IPS DF 19.7 (cell line): Measurements from ENCODE around the gene LAMP1.
"Not testable (repeated sequence)": the region's sequence is repeated elsewhere in the genome, so short reads cannot be mapped to it uniquely, and the experiment has no call there.

Experiments used
- DNase-seq: peaks from one replicate; pipeline ENCODE4 v3.0.0-alpha.2; 2013; ENCODE audit warnings: low read depth, low spot score

Gene LAMP1

GRCh38 chr13:113355621-113356020 is 58.6 kb downstream of the LAMP1 start:
- DNase-seq: no peak

DNA sequence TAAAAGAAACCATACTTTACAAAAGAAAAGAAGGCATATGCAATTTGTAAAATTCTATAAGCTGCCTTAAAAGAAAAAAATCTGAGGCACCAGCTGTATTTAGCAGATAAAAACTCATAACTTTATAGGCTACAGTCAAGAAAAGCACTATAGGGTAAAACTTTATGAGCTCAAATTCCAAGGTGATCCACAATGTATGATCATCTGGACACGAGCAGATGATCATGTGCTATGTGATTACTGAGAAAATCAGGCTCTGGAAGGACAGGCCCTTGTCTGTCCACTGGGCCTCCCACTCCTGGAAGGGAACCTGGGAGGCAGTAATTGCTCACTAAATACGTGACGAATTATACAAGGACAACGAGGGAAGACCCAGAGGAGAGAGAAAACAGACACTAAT is 59.6 kb downstream of the LAMP1 start:
- DNase-seq: no peak

DNA sequence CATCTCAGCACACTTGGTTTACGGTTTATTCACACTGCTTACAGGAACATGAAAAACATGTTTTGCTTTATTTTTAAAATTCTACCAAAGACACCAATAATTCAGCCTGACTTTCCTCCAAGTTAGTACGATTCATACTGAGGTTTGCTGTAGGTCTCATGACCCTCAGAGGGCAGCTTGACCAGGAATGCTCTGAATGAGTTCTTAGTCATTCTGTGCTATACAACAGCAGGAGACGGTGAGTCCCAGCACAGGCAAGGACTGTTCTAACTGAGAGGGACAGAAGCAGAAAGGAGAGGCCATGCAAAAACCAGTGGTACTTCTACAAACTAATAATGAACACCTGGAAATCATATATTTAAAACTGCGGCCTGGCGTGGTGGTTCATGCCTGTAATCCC is 60.5 kb downstream of the LAMP1 start:
- no peak for DNase-seq

DNA sequence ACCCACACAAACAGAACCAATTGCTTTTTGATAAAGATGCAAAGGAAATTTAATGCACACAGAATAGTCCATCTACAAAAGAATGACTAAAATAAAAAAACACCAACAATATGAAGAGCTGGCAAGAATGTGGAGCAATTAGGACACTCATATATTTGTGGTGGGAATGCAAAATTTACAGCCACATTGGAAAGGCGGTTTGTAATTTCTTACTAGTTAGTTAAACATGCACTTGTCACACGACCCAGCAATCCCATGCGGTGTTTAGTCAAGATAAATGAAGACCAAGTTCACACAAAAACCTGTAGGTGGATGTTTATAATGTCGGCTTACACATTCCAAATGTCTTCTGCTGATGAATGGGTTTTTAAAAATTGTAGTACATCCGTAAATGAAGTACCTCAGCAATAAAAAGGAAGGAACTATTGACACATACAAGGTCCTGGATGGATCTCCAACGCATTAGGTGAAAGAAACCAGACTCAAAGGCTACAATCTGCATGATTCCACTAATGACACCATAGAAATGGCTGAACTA is 61.7 kb downstream of the LAMP1 start:
- DNase-seq: no peak

GRCh38 chr13:113359571-113359970 is 62.5 kb downstream of the LAMP1 start:
- no peak for DNase-seq

- DNase-seq: no peak
Measured at GRCh38 chr13:113360446-113360845, 63.4 kb downstream of the LAMP1 start.

- DNase-seq: no peak
Measured at GRCh38 chr13:113361406-113361805, 64.4 kb downstream of the LAMP1 start.

DNA sequence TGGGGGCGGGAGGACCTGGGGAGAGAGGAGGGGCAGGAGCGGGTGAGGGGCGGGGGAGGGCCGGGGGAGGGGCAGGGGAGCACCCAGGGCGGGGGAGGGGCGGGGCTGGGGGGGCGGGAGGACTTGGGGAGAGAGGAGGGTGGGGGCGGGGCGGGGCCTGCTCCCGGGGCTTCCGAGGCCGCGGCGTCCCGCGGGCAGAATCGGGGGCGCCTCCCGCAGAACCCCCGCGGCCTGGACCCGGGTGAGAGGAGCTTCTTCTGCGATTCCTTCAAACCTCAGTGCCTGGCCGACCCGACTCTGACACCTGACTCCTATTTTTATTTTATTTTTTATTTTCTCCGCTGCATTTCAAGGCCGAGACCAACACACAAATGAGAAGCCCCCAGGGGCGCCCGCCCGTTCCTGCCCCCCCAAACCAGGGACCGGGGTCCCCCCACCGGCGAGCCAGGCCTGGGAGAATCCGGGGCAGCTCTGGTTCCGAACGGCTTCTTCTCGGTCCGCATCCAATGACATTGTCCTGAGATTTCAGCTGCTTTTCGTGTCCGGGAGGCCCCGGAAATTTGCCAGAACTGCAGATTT is 67.4 kb downstream of the LAMP1 start:
- DNase-seq: no peak

GRCh38 chr13:113364901-113365582 is 68.0 kb downstream of the LAMP1 start:
- DNase-seq: no peak

DNA sequence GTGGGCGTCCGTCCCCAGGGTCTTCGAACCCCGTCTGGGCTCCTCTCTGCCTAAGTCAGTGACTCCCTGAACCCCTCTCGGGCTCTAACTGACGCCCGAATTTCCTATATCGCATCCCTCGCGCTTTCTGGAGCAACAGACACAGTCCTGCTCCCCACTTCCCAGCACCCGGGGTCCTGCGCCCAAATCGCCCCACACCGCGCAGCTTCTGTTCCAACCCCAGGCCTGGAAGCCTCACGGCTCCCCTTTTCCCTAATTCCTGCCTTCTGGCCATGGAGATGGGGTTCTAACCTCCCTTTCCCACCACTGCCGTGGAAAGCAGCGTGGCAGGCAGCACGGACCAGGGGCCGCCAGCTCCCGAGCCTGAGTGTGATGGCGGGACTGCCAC is 68.5 kb downstream of the LAMP1 start:
- DNase-seq: no peak

DNA sequence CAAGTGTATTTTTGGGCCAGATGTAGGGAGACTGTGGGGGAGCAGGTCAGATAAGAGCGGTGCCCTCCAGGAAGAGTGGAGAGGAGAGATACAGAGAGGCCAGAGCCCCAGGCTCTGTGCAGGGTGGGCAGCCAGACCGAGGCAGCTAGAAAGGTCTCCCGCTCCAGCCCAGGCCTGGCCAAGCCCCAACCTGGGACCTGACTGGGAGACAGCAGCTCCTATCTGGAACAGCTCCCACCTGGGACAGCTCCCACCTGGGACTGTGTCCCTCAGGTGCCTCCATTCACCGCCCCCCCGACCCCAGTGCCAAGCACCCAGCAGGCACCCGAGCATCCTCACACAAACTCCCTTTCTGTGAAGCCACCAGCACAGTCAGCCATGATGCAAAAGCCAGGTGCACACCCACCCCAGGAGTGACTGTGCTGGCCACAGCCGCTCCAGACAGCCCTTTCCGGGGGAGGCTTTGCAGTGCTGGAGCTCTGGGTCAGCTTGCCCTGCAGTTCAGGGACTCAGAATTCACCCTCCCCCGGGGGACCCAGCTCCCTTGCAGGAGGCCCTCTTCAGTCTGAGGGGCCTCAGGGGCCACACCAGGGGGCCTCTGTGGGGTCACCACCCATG is 69.0 kb downstream of the LAMP1 start:
- no peak for DNase-seq

- no peak for DNase-seq
Measured at GRCh38 chr13:113367020-113367560, 70.1 kb downstream of the LAMP1 start.

DNA sequence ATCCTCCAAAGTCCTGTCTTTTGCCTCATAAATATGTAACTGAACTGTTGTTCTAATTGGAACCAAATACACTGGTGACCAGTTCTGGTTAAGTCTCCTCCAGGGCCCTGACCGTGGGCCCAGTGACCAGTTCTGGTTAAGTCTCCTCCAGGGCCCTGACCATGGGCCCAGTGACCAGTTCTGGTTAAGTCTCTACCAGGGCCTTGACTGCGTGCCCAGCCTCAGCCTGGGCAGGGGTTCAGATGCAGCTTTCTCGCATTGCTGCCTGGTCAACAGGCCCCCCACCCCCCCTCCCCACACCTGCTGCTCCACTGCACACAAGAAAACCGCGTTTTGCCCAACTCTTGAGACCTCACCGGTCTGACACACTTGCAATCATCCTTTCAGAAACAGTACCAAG is 70.7 kb downstream of the LAMP1 start:
- no peak for DNase-seq

DNA sequence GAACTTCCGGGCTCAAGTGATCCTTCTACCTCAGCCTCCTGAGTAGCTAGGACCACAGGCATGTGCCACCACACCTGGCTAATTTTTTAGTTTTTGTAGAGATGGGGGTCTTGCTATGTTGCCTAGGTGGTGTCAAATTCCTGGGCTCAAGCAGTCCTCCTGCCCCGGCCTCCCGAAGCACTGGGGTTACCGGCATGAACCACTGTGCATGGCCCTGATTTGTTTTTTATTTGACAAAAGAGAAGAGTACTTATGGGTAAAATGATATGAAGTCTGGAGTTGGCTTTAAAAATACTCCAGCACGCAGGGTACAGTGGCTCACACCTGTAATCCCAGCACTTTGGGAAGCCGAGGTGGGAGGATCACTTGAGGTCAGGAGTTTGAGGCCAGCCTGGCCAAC is 71.3 kb downstream of the LAMP1 start:
- not testable (repeated sequence) for DNase-seq

- no peak for DNase-seq
Measured at GRCh38 chr13:113369189-113369588, 72.2 kb downstream of the LAMP1 start.

DNA sequence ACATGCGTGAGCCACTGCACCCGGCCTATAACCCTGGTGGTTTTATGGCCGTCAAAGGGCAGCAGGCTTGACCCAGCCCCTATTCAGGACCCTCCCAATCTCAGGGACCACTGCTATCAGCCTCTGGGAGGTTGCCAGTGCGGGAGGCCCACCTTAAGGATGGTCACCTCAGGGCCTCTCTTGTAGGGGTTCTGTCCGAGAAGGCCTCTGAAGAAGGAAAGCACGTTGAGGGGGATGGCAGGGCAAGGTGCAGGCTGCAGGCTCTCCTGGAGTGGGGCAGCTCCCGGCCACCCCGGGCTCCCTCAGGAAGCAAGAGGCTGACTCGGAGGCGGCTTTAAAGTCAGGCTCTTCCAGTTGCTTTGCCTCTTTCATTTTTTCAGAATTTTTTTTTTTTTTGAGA is 72.8 kb downstream of the LAMP1 start:
- no peak for DNase-seq

GRCh38 chr13:113371061-113371460 is 74.0 kb downstream of the LAMP1 start:
- DNase-seq: no peak

DNA sequence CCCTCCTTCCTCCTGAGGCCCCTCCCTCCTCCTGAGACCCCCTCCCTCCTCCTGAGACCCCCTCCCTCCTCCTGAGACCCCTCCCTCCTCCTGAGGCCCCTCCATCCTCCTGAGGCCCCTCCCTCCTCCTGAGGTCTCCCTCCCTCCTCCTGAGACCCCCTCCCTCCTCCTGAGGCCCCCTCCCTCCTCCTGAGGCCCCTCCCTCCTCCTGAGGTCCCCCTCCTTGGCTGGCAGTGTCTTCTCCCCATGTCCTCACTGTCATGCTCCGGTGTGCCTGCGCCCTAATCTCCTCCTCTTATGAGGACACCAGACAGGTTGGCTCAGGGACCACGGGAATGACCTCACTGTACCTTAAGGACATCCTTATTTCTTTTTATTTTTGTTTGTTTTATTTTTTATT is 74.7 kb downstream of the LAMP1 start:
- DNase-seq: not testable (repeated sequence)
